WTC11 (cell line): ENCODE results near the gene MEA1. TPM values are rescaled to one million over a fixed set of nuclear protein-coding genes. Genes with fewer than 3 reads are reported as not detected.

Experiments
- ATAC-seq: fragments of 200-7000 bp; cut with Tn5 transposase; 2 replicates; pipeline ENCODE4 v1.10.0; 2021; ENCODE audit warnings: mild to moderate bottlenecking, moderate library complexity
- CTCF ChIA-PET: fragments of 300-600 bp; sonication (Branson Sonifier 250); formaldehyde crosslinking; loops from one replicate; lab custom pipeline; 2021; ENCODE audit warnings: antibody characterized with exemption; lab: Charles Lee
- POLR2A ChIA-PET: fragments of 350-600 bp; sonication (Branson Sonifier 250); formaldehyde crosslinking; loops from one replicate; lab custom pipeline; 2021; ENCODE audit warnings: antibody characterized with exemption; lab: Charles Lee
- DNase-seq: peaks from one replicate; pipeline ENCODE4 v3.0.0; 2021; ENCODE audit warnings: low spot score
- H3K27ac Mint-ChIP-seq: 2 replicates; pipeline ENCODE4 v1.8.0; 2021; ENCODE audit warnings: mixed read lengths
- H3K27me3 Mint-ChIP-seq: 2 replicates; pipeline ENCODE4 v1.8.0; 2021; ENCODE audit warnings: low read depth, mild to moderate bottlenecking, moderate library complexity, mixed read lengths
- H3K36me3 Mint-ChIP-seq: 2 replicates; pipeline ENCODE4 v1.8.0; 2021; ENCODE audit warnings: mixed read lengths
- H3K4me1 Mint-ChIP-seq: 2 replicates; pipeline ENCODE4 v1.8.0; 2022; ENCODE audit warnings: mixed read lengths
- H3K4me3 Mint-ChIP-seq: 2 replicates; pipeline ENCODE4 v1.8.0; 2021; ENCODE audit warnings: mild to moderate bottlenecking, moderate library complexity, mixed read lengths
- H3K9me3 Mint-ChIP-seq: 2 replicates; pipeline ENCODE4 v1.8.0; 2021; ENCODE audit warnings: mixed read lengths
- AFF4 ChIP-seq: sonication (generic); formaldehyde crosslinking; IDR thresholded peaks from 2 replicates; pipeline ENCODE4 v1.8.1; 2023; ENCODE audit warnings: mild to moderate bottlenecking, missing genetic modification reagents, borderline replicate concordance
- CBFB ChIP-seq: sonication (generic); formaldehyde crosslinking; IDR thresholded peaks from 2 replicates; pipeline ENCODE4 v1.8.1; 2022; ENCODE audit warnings: mild to moderate bottlenecking, low read depth, missing genetic modification reagents
- ESRRA ChIP-seq: sonication (generic); formaldehyde crosslinking; IDR thresholded peaks from 2 replicates; pipeline ENCODE4 v1.8.1; 2022; ENCODE audit warnings: mild to moderate bottlenecking, missing genetic modification reagents, borderline replicate concordance
- ETV6 ChIP-seq: sonication (generic); formaldehyde crosslinking; IDR thresholded peaks from 2 replicates; pipeline ENCODE4 v1.8.1; 2022; ENCODE audit warnings: mild to moderate bottlenecking, missing genetic modification reagents
- FOXK1 ChIP-seq: sonication (generic); formaldehyde crosslinking; IDR thresholded peaks from 2 replicates; pipeline ENCODE4 v1.8.0; 2022; ENCODE audit warnings: mild to moderate bottlenecking, moderate library complexity, missing genetic modification reagents
- GABPB1 ChIP-seq: sonication (generic); formaldehyde crosslinking; IDR thresholded peaks from 2 replicates; pipeline ENCODE4 v1.8.1; 2023; ENCODE audit warnings: mild to moderate bottlenecking, missing genetic modification reagents
- GRHL2 ChIP-seq: fragments of 250-450 bp; sonication (Bioruptor Pico); IDR thresholded peaks from 2 replicates; pipeline ENCODE4 v1.8.0; 2022; ENCODE audit warnings: mild to moderate bottlenecking, moderate library complexity; ENCODE audit not compliant: insufficient replicate concordance, severe bottlenecking
- GTF2I ChIP-seq: fragments of 250-450 bp; sonication (Bioruptor Pico); conservative IDR thresholded peaks from 2 replicates; pipeline ENCODE4 v1.4.0; 2021; ENCODE audit warnings: mild to moderate bottlenecking
- HMGA2 ChIP-seq: fragments of 250-450 bp; sonication (Bioruptor Pico); IDR thresholded peaks from 2 replicates; pipeline ENCODE4 v1.4.0; 2021; ENCODE audit warnings: mild to moderate bottlenecking, moderate library complexity
- IRF1 ChIP-seq: sonication (generic); formaldehyde crosslinking; IDR thresholded peaks from 2 replicates; pipeline ENCODE4 v1.8.0; 2023; ENCODE audit warnings: missing genetic modification reagents
- JUN ChIP-seq: sonication (generic); formaldehyde crosslinking; IDR thresholded peaks from 2 replicates; pipeline ENCODE4 v1.8.0; 2023; ENCODE audit warnings: mild to moderate bottlenecking, missing genetic modification reagents
- MAX ChIP-seq: sonication (generic); formaldehyde crosslinking; IDR thresholded peaks from 2 replicates; pipeline ENCODE4 v1.8.0; 2022; ENCODE audit warnings: mild to moderate bottlenecking, missing genetic modification reagents
- NFYB ChIP-seq: sonication (generic); formaldehyde crosslinking; conservative IDR thresholded peaks from 2 replicates; pipeline ENCODE4 v1.8.0; 2022; ENCODE audit warnings: low read depth, missing genetic modification reagents
- NR2C2 ChIP-seq: sonication (generic); formaldehyde crosslinking; IDR thresholded peaks from 2 replicates; pipeline ENCODE4 v1.8.0; 2022; ENCODE audit warnings: mild to moderate bottlenecking, missing genetic modification reagents
- RELA ChIP-seq: sonication (generic); formaldehyde crosslinking; IDR thresholded peaks from 2 replicates; pipeline ENCODE4 v1.8.1; 2022; ENCODE audit warnings: missing genetic modification reagents, mild to moderate bottlenecking, borderline replicate concordance
- SP1 ChIP-seq: sonication (generic); formaldehyde crosslinking; conservative IDR thresholded peaks from 2 replicates; pipeline ENCODE4 v1.8.1; 2022; ENCODE audit warnings: missing genetic modification reagents
- STAT6 ChIP-seq: sonication (generic); formaldehyde crosslinking; conservative IDR thresholded peaks from 2 replicates; pipeline ENCODE4 v1.8.1; 2023; ENCODE audit warnings: mild to moderate bottlenecking, low read depth, missing genetic modification reagents, moderate library complexity
- TEAD1 ChIP-seq: sonication (generic); formaldehyde crosslinking; IDR thresholded peaks from 2 replicates; pipeline ENCODE4 v1.8.0; 2022; ENCODE audit warnings: mild to moderate bottlenecking, missing genetic modification reagents
- ZNF232 ChIP-seq: sonication (generic); formaldehyde crosslinking; IDR thresholded peaks from 2 replicates; pipeline ENCODE4 v1.8.0; 2022; ENCODE audit warnings: mild to moderate bottlenecking, missing genetic modification reagents
- ZNF263 ChIP-seq: sonication (generic); formaldehyde crosslinking; IDR thresholded peaks from 2 replicates; pipeline ENCODE4 v1.8.1; 2022; ENCODE audit warnings: low read depth, mild to moderate bottlenecking, moderate library complexity, missing genetic modification reagents
- total RNA-seq: library from RNA; stranded (reverse); gene quantifications from 3 replicates; pipeline ENCODE4 v1.2.3, GENCODE V29; 2021
- TF ChIP-seq, protein P1 (sequence below): sonication (generic); formaldehyde crosslinking; IDR thresholded peaks from 2 replicates; pipeline ENCODE4 v1.8.1; 2022; ENCODE audit warnings: missing genetic modification reagents, borderline replicate concordance
- TF ChIP-seq, protein P2 (sequence below): sonication (generic); formaldehyde crosslinking; IDR thresholded peaks from 2 replicates; pipeline ENCODE4 v1.8.1; 2022; ENCODE audit warnings: low read depth, mild to moderate bottlenecking, moderate library complexity, missing genetic modification reagents, borderline replicate concordance
- TF ChIP-seq, protein P3 (sequence below): sonication (generic); formaldehyde crosslinking; IDR thresholded peaks from 2 replicates; pipeline ENCODE4 v1.8.0; 2023; ENCODE audit warnings: missing genetic modification reagents, mild to moderate bottlenecking, borderline replicate concordance

Gene MEA1
- total RNA-seq, 1 experiment from 2014 or later = 85.0 TPM

- peak overlapping the region; percentile 2; the same call in 1 of the 2 replicates for H3K27ac Mint-ChIP-seq
- peaks cover 21% of the 10 kb centered on the region for H3K36me3 Mint-ChIP-seq
- ATAC-seq (no peak), DNase-seq (no peak)
- no peak for TF ChIP-seq NFYB
- TF ChIP-seq JUN (CRISPR knock-in tag) = no peak
- no peak for TF ChIP-seq STAT6
- no peak for TF ChIP-seq SP1 (CRISPR knock-in tag)
- TF ChIP-seq ETV6 = no peak
- TF ChIP-seq GRHL2 = no peak
- H3K4me1 Mint-ChIP-seq = no peaks in the 10 kb centered on the region
- ChIA-PET CTCF (no interaction called here), POLR2A (no interaction called here)
- no peak overlapping the region for H3K4me3 Mint-ChIP-seq
- no peaks in the 10 kb centered on the region for H3K9me3 Mint-ChIP-seq
- no peaks in the 10 kb centered on the region for H3K27me3 Mint-ChIP-seq
These were observed 20.3 kb downstream of the MEA1 start for GRCh38 chr6:42993445-42993844.

DNA sequence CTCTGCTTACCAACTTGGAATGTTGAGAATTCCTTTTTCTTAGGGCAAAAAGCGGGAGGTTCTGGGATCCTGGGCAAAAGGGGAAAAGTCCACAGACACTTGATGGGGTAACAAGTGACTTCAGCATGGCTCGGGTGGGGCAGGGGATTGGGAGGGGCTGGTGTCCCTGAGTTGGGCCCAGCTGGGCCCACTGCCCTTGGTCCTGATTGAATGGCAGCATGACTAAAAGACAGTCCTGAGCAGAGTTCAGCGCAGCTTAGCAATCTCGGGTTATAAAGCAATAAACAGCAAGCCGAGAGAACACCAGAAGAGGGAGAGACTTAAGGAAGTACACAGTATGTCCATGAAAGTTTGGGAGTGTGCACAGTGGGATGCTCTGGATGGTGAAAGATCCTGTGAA lies 23.8 kb downstream of the MEA1 start:
- peaks cover 15% of the 10 kb centered on the region for H3K4me1 Mint-ChIP-seq
- no peak overlapping the region for H3K27ac Mint-ChIP-seq
- ChIA-PET POLR2A (no interaction called here), CTCF (no interaction called here)
- ATAC-seq (no peak), DNase-seq (no peak)
- H3K9me3 Mint-ChIP-seq = no peaks in the 10 kb centered on the region
- no peak overlapping the region for H3K4me3 Mint-ChIP-seq
- peaks cover 21% of the 10 kb centered on the region for H3K36me3 Mint-ChIP-seq
- no peaks in the 10 kb centered on the region for H3K27me3 Mint-ChIP-seq
- no peak for TF ChIP-seq IRF1 (CRISPR knock-in tag)
- TF ChIP-seq, protein P1, sequence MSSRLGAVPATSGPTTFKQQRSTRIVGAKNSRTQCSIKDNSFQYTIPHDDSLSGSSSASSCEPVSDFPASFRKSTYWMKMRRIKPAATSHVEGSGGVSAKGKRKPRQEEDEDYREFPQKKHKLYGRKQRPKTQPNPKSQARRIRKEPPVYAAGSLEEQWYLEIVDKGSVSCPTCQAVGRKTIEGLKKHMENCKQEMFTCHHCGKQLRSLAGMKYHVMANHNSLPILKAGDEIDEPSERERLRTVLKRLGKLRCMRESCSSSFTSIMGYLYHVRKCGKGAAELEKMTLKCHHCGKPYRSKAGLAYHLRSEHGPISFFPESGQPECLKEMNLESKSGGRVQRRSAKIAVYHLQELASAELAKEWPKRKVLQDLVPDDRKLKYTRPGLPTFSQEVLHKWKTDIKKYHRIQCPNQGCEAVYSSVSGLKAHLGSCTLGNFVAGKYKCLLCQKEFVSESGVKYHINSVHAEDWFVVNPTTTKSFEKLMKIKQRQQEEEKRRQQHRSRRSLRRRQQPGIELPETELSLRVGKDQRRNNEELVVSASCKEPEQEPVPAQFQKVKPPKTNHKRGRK = no peak
- TF ChIP-seq TEAD1 (CRISPR knock-in tag) = no peak
- no peak for TF ChIP-seq GABPB1 (CRISPR knock-in tag)
- no peak for TF ChIP-seq RELA (CRISPR knock-in tag)
- TF ChIP-seq HMGA2 (CRISPR knock-in tag) = no peak
- TF ChIP-seq AFF4 (CRISPR knock-in tag) = no peak
- no peak for TF ChIP-seq NR2C2
- no peak for TF ChIP-seq ESRRA (CRISPR knock-in tag)
- TF ChIP-seq GTF2I = no peak
- no peak for TF ChIP-seq MAX (CRISPR knock-in tag)
- no peak for TF ChIP-seq FOXK1 (CRISPR knock-in tag)
- no peak for TF ChIP-seq CBFB
- TF ChIP-seq, protein P2, sequence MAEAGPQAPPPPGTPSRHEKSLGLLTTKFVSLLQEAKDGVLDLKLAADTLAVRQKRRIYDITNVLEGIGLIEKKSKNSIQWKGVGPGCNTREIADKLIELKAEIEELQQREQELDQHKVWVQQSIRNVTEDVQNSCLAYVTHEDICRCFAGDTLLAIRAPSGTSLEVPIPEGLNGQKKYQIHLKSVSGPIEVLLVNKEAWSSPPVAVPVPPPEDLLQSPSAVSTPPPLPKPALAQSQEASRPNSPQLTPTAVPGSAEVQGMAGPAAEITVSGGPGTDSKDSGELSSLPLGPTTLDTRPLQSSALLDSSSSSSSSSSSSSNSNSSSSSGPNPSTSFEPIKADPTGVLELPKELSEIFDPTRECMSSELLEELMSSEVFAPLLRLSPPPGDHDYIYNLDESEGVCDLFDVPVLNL (CRISPR knock-in tag) = no peak
- no peak for TF ChIP-seq ZNF232
- TF ChIP-seq, protein P3, sequence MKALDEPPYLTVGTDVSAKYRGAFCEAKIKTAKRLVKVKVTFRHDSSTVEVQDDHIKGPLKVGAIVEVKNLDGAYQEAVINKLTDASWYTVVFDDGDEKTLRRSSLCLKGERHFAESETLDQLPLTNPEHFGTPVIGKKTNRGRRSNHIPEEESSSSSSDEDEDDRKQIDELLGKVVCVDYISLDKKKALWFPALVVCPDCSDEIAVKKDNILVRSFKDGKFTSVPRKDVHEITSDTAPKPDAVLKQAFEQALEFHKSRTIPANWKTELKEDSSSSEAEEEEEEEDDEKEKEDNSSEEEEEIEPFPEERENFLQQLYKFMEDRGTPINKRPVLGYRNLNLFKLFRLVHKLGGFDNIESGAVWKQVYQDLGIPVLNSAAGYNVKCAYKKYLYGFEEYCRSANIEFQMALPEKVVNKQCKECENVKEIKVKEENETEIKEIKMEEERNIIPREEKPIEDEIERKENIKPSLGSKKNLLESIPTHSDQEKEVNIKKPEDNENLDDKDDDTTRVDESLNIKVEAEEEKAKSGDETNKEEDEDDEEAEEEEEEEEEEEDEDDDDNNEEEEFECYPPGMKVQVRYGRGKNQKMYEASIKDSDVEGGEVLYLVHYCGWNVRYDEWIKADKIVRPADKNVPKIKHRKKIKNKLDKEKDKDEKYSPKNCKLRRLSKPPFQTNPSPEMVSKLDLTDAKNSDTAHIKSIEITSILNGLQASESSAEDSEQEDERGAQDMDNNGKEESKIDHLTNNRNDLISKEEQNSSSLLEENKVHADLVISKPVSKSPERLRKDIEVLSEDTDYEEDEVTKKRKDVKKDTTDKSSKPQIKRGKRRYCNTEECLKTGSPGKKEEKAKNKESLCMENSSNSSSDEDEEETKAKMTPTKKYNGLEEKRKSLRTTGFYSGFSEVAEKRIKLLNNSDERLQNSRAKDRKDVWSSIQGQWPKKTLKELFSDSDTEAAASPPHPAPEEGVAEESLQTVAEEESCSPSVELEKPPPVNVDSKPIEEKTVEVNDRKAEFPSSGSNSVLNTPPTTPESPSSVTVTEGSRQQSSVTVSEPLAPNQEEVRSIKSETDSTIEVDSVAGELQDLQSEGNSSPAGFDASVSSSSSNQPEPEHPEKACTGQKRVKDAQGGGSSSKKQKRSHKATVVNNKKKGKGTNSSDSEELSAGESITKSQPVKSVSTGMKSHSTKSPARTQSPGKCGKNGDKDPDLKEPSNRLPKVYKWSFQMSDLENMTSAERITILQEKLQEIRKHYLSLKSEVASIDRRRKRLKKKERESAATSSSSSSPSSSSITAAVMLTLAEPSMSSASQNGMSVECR (CRISPR knock-in tag) = no peak
- no peak for TF ChIP-seq ZNF263 (CRISPR knock-in tag)
